ENCODE measurements around the gene KNSTRN.

KNSTRN gene

GRCh38 chr15:40365624-40366456 is 16.7 kb upstream of the KNSTRN start:
- no peak for DNase-seq (ENCODE audit: low read depth in 2 of 3, low spot score in 2 of 3)

- no peak for DNase-seq (ENCODE audit: low read depth in 2 of 3, low spot score in 2 of 3)
Measured at GRCh38 chr15:40366457-40367370, 15.8 kb upstream of the KNSTRN start.

GRCh38 chr15:40367371-40367685 is 15.2 kb upstream of the KNSTRN start:
- no peak for DNase-seq (ENCODE audit: low read depth in 2 of 3, low spot score in 2 of 3)

GRCh38 chr15:40367686-40368611 is 14.6 kb upstream of the KNSTRN start:
- DNase-seq (ENCODE audit: low read depth in 2 of 3, low spot score in 2 of 3): peak; percentile 56 to 74 (median 69)

GRCh38 chr15:40368719-40369473 is 13.6 kb upstream of the KNSTRN start:
- DNase-seq (ENCODE audit: low read depth in 2 of 3, low spot score in 2 of 3): no peak

- no peak for DNase-seq (ENCODE audit: low read depth in 2 of 3, low spot score in 2 of 3)
Measured at GRCh38 chr15:40369474-40369869, 13.0 kb upstream of the KNSTRN start.

GRCh38 chr15:40369971-40370370 is 12.6 kb upstream of the KNSTRN start:
- DNase-seq (ENCODE audit: low read depth in 2 of 3, low spot score in 2 of 3): no peak

- no peak for DNase-seq (ENCODE audit: low read depth in 2 of 3, low spot score in 2 of 3)
Measured at GRCh38 chr15:40372981-40373380, 9.5 kb upstream of the KNSTRN start.

- DNase-seq (ENCODE audit: low read depth in 2 of 3, low spot score in 2 of 3): no peak
Measured at GRCh38 chr15:40377606-40378005, 4.9 kb upstream of the KNSTRN start.

GRCh38 chr15:40379374-40379773 is 3.1 kb upstream of the KNSTRN start:
- DNase-seq (ENCODE audit: low read depth in 2 of 3, low spot score in 2 of 3): no peak

GRCh38 chr15:40379853-40380252 is 2.7 kb upstream of the KNSTRN start:
- DNase-seq (ENCODE audit: low read depth in 2 of 3, low spot score in 2 of 3): no peak

- DNase-seq (ENCODE audit: low read depth in 2 of 3, low spot score in 2 of 3): no peak
Measured at GRCh38 chr15:40380636-40381035, 1.9 kb upstream of the KNSTRN start.

GRCh38 chr15:40381818-40382529 is 547 bp upstream of the KNSTRN start:
- no peak for DNase-seq (ENCODE audit: low read depth in 2 of 3, low spot score in 2 of 3)

- no peak for DNase-seq (ENCODE audit: low read depth in 2 of 3, low spot score in 2 of 3)
Measured at GRCh38 chr15:40386480-40386879, 4.0 kb downstream of the KNSTRN start.

- no peak for DNase-seq (ENCODE audit: low read depth in 2 of 3, low spot score in 2 of 3)
Measured at GRCh38 chr15:40388941-40389823, 6.7 kb downstream of the KNSTRN start.

- no peak for DNase-seq (ENCODE audit: low read depth in 2 of 3, low spot score in 2 of 3)
Measured at GRCh38 chr15:40389824-40390595, 7.5 kb downstream of the KNSTRN start.

- no peak for DNase-seq (ENCODE audit: low read depth in 2 of 3, low spot score in 2 of 3)
Measured at GRCh38 chr15:40392986-40393948, 10.7 kb downstream of the KNSTRN start.

All from activated CD8-positive, alpha-beta memory T cell treated with anti-CD3 and anti-CD28 coated beads for 48 hours (primary cell).